Sigmoid colon (tissue), 4 donors: ENCODE data around the gene BCAS3.

ENCODE experiments used
- EP300 ChIP-seq, 4 donors: sonication (generic); formaldehyde crosslinking; IDR thresholded peaks; one replicate each; pipeline ENCODE4 v1.6.1; 2017; ENCODE audit warnings: antibody characterized with exemption in 4 of 4
- TF ChIP-seq, protein P1 (sequence below), 4 experiments: fragments of 450-650 bp in 3 of 4; fragments of 200-600 bp in 1 of 4; IDR thresholded peaks; one replicate each; pipeline ENCODE4 v1.5.1; 2016 to 2019; ENCODE audit warnings: antibody characterized with exemption in 4 of 4, mild to moderate bottlenecking in 3 of 4, moderate library complexity in 2 of 4

DNA sequence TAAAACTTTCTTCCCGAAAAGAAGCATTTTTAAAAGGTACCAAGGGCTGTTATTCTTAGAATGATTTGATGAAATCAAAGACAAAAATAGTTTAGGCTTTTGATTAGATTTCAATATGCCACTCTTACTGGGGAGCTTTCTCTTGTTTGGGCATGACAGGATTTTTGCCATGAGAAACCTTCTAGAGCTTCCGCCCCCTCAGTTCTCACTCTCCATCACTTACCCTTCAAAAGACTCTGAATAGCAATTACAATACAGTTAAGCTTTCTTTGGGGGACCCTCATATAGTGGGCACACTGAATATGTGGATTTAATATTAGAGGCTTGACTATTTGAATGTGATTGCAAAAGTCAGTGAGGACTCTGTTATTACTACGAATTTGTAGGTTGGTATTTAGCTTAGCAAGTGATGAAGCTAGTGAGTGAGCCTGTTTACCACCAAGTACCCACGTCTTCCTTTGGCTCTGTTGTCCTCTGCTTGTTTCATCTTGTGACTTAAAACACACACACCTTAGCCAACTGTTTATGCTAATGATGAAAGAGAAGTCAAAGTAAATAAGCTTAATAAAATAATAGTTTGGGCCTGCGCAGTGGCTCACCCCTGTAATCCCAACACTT is 563.3 kb downstream of the BCAS3 start:
- TF ChIP-seq, protein P1, sequence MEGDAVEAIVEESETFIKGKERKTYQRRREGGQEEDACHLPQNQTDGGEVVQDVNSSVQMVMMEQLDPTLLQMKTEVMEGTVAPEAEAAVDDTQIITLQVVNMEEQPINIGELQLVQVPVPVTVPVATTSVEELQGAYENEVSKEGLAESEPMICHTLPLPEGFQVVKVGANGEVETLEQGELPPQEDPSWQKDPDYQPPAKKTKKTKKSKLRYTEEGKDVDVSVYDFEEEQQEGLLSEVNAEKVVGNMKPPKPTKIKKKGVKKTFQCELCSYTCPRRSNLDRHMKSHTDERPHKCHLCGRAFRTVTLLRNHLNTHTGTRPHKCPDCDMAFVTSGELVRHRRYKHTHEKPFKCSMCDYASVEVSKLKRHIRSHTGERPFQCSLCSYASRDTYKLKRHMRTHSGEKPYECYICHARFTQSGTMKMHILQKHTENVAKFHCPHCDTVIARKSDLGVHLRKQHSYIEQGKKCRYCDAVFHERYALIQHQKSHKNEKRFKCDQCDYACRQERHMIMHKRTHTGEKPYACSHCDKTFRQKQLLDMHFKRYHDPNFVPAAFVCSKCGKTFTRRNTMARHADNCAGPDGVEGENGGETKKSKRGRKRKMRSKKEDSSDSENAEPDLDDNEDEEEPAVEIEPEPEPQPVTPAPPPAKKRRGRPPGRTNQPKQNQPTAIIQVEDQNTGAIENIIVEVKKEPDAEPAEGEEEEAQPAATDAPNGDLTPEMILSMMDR (IDR thresholded peaks at IDR 0.05) = no peak
- no peak for TF ChIP-seq EP300 (IDR thresholded peaks at IDR 0.05)
